Ishikawa (cell line): ENCODE results near the gene CCL27.

Experiments
- CEBPB ChIP-seq: IDR thresholded peaks from 2 replicates; pipeline ENCODE4 v1.6.1; 2012
- CREB1 ChIP-seq: IDR thresholded peaks from 2 replicates; pipeline ENCODE4 v1.6.1; 2012; ENCODE audit warnings: low read depth
- EGR1 ChIP-seq: IDR thresholded peaks from 2 replicates; pipeline ENCODE4 v1.6.1; 2012
- EP300 ChIP-seq: IDR thresholded peaks from 2 replicates; pipeline ENCODE4 v1.6.1; 2012; ENCODE audit warnings: borderline replicate concordance
- FOXM1 ChIP-seq: IDR thresholded peaks from 2 replicates; pipeline ENCODE4 v1.6.1; 2012; ENCODE audit warnings: low read depth, borderline replicate concordance
- RAD21 ChIP-seq: IDR thresholded peaks from 2 replicates; pipeline ENCODE4 v1.6.1; 2012; ENCODE audit warnings: low read depth
- TAF1 ChIP-seq: IDR thresholded peaks from 2 replicates; pipeline ENCODE4 v1.6.1; 2012; ENCODE audit warnings: low read depth, mild to moderate bottlenecking
- TCF12 ChIP-seq: IDR thresholded peaks from 2 replicates; pipeline ENCODE4 v1.6.1; 2012; ENCODE audit warnings: low read depth
- TEAD4 ChIP-seq: IDR thresholded peaks from 2 replicates; pipeline ENCODE4 v1.6.1; 2012
- YY1 ChIP-seq: IDR thresholded peaks from 2 replicates; pipeline ENCODE4 v1.6.1; 2012; ENCODE audit warnings: low read depth
- ZBTB7A ChIP-seq: IDR thresholded peaks from 2 replicates; pipeline ENCODE4 v1.6.1; 2012; ENCODE audit warnings: low read depth
- TF ChIP-seq, protein P1 (sequence below): IDR thresholded peaks from 2 replicates; pipeline ENCODE4 v1.6.1; 2012; ENCODE audit warnings: low read depth, mild to moderate bottlenecking
- TF ChIP-seq, protein P2 (sequence below): IDR thresholded peaks from 2 replicates; pipeline ENCODE4 v1.6.1; 2012
- TF ChIP-seq, protein P3 (sequence below): IDR thresholded peaks from 2 replicates; pipeline ENCODE4 v1.6.1; 2012

- TF ChIP-seq EGR1 (no peak), EP300 (no peak), YY1 (no peak), CREB1 (no peak), TAF1 (no peak), CEBPB (no peak), TCF12 (no peak), ZBTB7A (no peak), TEAD4 (no peak), RAD21 (no peak), FOXM1 (no peak)
- TF ChIP-seq, protein P1, sequence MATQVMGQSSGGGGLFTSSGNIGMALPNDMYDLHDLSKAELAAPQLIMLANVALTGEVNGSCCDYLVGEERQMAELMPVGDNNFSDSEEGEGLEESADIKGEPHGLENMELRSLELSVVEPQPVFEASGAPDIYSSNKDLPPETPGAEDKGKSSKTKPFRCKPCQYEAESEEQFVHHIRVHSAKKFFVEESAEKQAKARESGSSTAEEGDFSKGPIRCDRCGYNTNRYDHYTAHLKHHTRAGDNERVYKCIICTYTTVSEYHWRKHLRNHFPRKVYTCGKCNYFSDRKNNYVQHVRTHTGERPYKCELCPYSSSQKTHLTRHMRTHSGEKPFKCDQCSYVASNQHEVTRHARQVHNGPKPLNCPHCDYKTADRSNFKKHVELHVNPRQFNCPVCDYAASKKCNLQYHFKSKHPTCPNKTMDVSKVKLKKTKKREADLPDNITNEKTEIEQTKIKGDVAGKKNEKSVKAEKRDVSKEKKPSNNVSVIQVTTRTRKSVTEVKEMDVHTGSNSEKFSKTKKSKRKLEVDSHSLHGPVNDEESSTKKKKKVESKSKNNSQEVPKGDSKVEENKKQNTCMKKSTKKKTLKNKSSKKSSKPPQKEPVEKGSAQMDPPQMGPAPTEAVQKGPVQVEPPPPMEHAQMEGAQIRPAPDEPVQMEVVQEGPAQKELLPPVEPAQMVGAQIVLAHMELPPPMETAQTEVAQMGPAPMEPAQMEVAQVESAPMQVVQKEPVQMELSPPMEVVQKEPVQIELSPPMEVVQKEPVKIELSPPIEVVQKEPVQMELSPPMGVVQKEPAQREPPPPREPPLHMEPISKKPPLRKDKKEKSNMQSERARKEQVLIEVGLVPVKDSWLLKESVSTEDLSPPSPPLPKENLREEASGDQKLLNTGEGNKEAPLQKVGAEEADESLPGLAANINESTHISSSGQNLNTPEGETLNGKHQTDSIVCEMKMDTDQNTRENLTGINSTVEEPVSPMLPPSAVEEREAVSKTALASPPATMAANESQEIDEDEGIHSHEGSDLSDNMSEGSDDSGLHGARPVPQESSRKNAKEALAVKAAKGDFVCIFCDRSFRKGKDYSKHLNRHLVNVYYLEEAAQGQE: no peak
- TF ChIP-seq, protein P2, sequence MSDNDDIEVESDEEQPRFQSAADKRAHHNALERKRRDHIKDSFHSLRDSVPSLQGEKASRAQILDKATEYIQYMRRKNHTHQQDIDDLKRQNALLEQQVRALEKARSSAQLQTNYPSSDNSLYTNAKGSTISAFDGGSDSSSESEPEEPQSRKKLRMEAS: no peak
- TF ChIP-seq, protein P3, sequence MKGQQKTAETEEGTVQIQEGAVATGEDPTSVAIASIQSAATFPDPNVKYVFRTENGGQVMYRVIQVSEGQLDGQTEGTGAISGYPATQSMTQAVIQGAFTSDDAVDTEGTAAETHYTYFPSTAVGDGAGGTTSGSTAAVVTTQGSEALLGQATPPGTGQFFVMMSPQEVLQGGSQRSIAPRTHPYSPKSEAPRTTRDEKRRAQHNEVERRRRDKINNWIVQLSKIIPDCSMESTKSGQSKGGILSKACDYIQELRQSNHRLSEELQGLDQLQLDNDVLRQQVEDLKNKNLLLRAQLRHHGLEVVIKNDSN: no peak
These were observed 12.0 kb upstream of the CCL27 start for GRCh38 chr9:34674440-34674839.
